ENCODE data around the gene RHBDL1.

- TF ChIP-seq POLR2AphosphoS5 (IDR thresholded peaks at IDR 0.05) (no peak), RAD21 (conservative IDR thresholded peaks at IDR 0.05) (no peak), CTCF (IDR thresholded peaks at IDR 0.05; ENCODE audit: poor library complexity, severe bottlenecking) (no peak), EP300 (conservative IDR thresholded peaks at IDR 0.05; ENCODE audit: poor library complexity, severe bottlenecking) (no peak), TAF1 (IDR thresholded peaks at IDR 0.05; ENCODE audit: low read depth) (no peak), EZH2 (IDR thresholded peaks at IDR 0.05; ENCODE audit: borderline replicate concordance, insufficient read depth, low read length, poor library complexity, severe bottlenecking) (no peak), SMC3 (conservative IDR thresholded peaks at IDR 0.05; ENCODE audit: poor library complexity) (no peak), REST (IDR thresholded peaks at IDR 0.05; ENCODE audit: borderline replicate concordance) (no peak), MXI1 (conservative IDR thresholded peaks at IDR 0.05; ENCODE audit: poor library complexity, severe bottlenecking) (no peak)
Measured at GRCh38 chr16:687499-687898, 12.0 kb downstream of the RHBDL1 start.
